Neural cell (in vitro differentiated cells): Measurements from ENCODE around the gene CHD2.
"Not testable (repeated sequence)": the region's sequence is repeated elsewhere in the genome, so short reads cannot be mapped to it uniquely, and the experiment has no call there.

Source experiments
- CTCF ChIP-seq: fragments of 450-650 bp; IDR thresholded peaks from 2 replicates; pipeline ENCODE4 v1.5.1; 2014; ENCODE audit warnings: antibody characterized with exemption, mild to moderate bottlenecking, moderate library complexity; ENCODE audit not compliant: poor library complexity, severe bottlenecking
- EP300 ChIP-seq: fragments of 450-650 bp; conservative IDR thresholded peaks from 2 replicates; pipeline ENCODE4 v1.6.1; 2014; ENCODE audit warnings: antibody characterized with exemption, mild to moderate bottlenecking, moderate library complexity; ENCODE audit not compliant: poor library complexity, severe bottlenecking
- EZH2 ChIP-seq: fragments of 200-600, 300-800 bp; shearing (Covaris generic), sonication (generic); IDR thresholded peaks from 2 replicates; pipeline ENCODE4 v1.6.1; 2014; ENCODE audit warnings: antibody characterized with exemption, low read length, borderline replicate concordance, mild to moderate bottlenecking; ENCODE audit not compliant: insufficient read depth, poor library complexity, severe bottlenecking
- POLR2AphosphoS5 ChIP-seq: IDR thresholded peaks from 2 replicates; pipeline ENCODE4 v1.6.1; 2012
- SMC3 ChIP-seq: fragments of 450-650 bp; conservative IDR thresholded peaks from 2 replicates; pipeline ENCODE4 v1.6.1; 2014; ENCODE audit warnings: antibody characterized with exemption, mild to moderate bottlenecking, moderate library complexity; ENCODE audit not compliant: poor library complexity
- TF ChIP-seq, protein P1 (sequence below): IDR thresholded peaks from 2 replicates; pipeline ENCODE4 v1.6.1; 2012; ENCODE audit warnings: borderline replicate concordance

DNA sequence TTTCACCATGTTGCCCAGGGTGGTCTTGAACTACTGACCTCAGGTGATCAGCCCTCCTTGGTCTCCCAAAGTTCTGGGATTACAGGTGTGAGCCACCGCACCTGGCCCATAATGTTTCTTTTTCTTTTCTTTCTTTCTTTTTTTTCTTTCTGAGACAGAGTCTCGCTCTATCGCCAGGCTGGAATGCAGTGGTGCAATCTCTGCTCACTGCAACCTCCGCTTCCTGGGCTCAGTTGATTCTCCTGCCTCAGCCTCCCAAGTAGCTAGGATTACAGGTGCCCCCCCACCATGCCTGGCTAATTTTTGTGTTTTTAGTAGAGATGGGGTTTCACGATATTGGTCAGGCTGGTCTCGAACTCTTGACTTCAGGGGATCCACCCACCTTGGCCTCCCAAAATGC lies 27.2 kb upstream of the CHD2 start:
- TF ChIP-seq CTCF, EZH2, SMC3, EP300, POLR2AphosphoS5: not testable (repeated sequence)
- TF ChIP-seq, protein P1, sequence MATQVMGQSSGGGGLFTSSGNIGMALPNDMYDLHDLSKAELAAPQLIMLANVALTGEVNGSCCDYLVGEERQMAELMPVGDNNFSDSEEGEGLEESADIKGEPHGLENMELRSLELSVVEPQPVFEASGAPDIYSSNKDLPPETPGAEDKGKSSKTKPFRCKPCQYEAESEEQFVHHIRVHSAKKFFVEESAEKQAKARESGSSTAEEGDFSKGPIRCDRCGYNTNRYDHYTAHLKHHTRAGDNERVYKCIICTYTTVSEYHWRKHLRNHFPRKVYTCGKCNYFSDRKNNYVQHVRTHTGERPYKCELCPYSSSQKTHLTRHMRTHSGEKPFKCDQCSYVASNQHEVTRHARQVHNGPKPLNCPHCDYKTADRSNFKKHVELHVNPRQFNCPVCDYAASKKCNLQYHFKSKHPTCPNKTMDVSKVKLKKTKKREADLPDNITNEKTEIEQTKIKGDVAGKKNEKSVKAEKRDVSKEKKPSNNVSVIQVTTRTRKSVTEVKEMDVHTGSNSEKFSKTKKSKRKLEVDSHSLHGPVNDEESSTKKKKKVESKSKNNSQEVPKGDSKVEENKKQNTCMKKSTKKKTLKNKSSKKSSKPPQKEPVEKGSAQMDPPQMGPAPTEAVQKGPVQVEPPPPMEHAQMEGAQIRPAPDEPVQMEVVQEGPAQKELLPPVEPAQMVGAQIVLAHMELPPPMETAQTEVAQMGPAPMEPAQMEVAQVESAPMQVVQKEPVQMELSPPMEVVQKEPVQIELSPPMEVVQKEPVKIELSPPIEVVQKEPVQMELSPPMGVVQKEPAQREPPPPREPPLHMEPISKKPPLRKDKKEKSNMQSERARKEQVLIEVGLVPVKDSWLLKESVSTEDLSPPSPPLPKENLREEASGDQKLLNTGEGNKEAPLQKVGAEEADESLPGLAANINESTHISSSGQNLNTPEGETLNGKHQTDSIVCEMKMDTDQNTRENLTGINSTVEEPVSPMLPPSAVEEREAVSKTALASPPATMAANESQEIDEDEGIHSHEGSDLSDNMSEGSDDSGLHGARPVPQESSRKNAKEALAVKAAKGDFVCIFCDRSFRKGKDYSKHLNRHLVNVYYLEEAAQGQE = not testable (repeated sequence)
